Measurements from ENCODE around the gene PALM2AKAP2.
"Not testable (repeated sequence)": the region's sequence is repeated elsewhere in the genome, so short reads cannot be mapped to it uniquely, and the experiment has no call there.

The PALM2AKAP2 gene

DNA sequence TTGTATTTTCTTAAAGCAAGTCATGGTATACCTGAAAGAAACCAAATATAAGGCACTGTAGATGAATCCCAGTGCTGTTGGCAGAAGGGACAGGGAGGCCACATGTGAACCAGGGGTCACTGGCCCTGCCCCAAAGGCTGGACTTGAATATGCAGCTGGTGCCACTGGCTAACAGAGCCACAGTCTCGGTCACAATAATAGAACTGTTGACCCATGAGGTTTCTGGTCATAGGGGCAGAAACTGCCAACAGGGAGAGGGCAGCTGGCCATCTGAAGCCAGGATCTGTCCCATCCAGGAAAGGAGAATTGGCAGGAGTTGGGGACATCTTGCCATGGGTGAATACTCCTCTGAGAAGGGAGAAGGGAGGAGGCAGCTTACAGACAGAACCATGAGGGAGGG, 31.9 kb downstream of the PALM2AKAP2 start:
- DNase-seq, result no peak

DNA sequence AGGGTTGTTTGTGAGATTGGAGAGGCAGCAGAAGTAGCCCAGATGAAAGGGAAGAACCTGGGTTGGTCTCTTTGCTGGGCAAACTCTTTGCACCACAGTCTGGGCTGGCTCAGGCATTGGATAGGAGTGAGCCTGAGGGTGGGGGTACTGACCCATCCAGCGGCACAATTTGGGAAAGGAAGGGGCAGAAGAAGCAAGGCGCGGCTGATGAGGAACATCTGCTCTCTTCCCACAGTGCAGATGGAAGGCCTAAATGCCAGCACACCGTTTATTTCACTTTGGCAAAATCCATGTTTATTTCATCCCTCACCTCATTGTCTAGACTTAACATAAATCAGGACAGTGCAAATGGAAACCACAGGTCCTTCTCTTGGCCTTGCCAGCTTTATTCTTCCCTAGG, 32.3 kb downstream of the PALM2AKAP2 start:
- DNase-seq, result no peak

DNA sequence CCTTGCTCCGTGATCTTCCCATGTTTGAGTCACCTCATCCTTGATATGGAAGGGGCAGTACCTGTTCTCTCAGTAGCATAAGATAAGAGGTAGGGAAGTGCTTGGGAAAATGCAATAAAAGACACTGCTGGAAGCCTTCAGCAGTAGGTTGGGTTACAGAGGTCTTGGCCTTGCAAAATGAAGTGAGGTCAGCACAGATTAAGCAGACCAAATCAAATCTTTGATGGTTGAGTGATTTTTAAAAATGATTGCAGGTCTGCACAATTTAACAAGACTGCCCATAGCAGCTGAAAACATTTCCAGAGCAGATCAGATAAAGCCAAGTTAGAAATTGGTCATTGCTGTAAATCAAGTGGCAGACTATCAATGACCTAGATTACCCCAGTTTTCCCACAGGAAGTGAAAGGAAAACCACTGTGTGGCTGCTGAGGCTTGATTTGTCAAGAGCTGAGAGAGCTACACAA, 32.9 kb downstream of the PALM2AKAP2 start:
- DNase-seq, result no peak

DNA sequence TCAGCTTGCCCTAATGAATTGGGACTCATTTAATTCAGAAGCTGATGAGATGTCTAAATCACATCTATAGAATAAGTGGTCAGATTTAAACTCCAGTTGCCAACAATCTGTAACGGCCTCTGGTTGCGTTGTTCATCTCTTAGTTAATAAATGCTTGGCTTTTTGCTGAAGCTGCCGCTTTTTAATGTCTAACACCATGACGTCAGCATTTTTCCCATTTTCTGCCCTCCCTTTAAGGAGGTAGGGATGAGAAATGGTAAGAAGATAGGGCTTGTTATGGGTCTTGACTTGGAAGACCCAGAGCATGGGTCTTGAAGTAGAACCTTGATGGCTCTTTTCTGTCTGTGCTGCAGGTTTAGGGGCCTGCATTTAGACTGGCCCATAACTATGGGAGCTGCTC, 33.3 kb downstream of the PALM2AKAP2 start:
- no peak for DNase-seq

DNA sequence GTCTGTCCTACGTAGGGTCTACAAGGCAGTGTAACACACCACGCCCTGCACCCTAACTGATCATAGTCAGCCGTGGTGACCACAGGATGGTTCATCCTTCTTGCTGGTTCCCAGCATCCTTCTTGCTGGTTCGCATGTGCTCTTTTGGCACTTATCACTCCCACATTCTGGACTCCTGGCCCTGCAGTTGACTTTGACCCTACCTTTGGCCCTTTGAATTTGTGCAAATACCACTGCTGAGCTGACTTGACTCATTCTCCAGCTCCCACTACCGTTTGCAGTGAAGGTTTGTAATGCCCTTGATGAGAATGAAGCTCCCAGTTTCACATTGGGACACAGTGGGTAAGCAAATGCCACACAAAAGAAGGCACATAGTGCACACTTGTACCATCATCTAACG, 33.8 kb downstream of the PALM2AKAP2 start:
- DNase-seq, result no peak

DNA sequence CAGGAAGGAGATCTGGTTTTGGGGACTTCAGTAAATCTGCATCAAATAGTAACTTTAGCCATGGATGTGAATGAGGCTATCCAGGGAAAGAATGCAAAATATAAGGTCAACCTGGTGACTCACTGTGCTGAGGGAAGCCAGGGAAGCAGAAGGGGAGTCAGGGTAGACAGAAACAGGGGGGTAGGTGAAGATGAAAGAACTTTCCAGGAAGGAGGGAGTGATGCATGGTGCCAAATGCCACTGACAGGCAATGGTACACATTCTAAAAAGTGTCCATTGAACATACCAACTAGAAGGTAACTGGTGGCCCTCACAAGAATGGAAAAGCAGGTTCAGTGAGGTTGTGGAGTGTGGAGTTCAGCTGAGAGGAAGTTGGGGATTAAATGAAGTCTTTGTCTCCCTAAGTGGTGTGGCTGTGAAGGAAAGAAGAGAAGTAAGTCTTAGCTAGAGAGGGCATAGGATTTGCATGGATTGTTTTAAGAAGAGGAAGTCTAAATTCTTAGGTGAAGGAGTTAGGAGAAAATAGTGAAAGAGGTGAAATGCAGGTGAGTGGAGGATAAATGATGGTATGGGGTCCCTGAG, 35.5 kb downstream of the PALM2AKAP2 start:
- DNase-seq, result no peak

DNA sequence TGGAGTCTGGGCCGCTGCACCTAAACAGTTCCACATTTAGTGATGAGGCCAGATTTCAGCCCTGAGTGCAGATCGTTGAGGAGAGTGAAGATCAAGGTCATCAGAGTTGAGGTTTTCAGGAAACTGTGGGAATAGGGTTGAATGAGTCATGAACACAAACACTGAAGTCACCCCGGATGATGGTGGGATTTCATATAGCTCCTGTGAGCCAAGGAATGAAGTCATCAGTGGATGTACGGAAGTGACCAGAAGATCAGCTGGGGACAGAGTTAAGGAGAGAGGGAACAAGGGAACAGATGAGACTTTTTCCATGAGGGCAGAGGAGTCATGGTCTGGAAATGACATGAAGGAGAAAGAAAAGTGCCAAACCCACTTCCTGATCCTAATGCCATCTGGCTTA, 36.5 kb downstream of the PALM2AKAP2 start:
- DNase-seq, result no peak

DNA sequence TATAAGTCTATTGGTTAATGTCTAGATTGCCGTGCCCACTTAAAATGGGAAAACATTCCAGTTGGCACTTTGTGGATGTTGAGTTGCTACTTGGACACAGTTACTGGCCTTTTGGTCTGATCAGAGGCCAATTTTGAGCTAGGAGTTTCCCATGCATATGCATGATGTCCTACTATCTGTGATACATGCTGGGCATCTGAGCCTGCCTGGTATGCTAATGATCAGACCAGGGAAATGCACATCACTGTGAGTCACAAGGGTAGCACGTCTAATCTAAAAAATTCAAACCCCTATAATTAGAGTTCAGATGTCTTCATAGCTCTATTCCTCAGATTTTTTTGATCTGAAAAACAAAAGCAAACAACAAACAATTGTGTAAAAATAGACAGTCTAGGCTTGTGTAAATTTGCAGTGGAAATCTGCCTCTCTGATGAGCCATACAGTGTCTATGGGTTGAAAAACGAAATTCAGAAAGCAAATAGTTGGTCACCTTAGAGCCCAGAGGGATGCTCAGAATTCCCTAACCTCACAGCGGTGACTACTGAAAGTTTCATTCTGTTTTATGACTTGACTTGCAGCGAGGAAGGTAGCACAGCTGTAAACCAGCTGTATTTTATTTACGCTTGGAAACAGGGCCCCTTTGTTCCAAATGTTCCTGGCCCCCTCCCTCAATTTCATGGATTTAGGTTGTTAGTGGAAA, 37.3 kb downstream of the PALM2AKAP2 start:
- no peak for DNase-seq

DNA sequence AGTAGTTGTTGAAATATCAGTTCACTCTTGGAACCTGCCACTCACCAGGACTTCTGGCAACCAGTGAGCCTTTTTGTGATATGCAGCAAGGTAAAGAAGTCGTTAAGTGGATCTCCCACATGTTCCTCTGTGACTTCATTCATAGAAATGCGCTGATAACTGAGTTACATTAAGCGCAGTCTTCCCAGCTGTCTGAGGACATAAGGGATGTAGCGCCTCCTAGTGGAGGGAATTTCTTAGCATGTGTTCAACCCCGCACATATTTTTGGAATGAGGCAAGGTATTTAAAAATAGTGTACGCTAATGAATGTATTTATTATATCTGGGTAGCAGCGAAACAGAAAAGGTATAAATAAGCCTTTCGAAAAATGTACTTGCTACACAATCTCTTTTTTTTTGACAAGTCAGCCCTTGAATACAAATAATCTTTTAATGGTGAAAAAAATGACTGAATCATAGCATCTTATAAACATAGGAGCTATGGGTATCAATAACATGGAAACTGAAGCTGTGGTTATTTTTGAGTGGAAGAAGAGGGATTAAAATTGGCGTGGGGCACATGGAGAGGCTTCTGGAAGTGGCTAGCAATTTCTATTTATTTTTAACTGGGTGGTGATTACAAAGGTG, 38.0 kb downstream of the PALM2AKAP2 start:
- DNase-seq, result peak in 1 of 6 experiments; percentile 1

DNA sequence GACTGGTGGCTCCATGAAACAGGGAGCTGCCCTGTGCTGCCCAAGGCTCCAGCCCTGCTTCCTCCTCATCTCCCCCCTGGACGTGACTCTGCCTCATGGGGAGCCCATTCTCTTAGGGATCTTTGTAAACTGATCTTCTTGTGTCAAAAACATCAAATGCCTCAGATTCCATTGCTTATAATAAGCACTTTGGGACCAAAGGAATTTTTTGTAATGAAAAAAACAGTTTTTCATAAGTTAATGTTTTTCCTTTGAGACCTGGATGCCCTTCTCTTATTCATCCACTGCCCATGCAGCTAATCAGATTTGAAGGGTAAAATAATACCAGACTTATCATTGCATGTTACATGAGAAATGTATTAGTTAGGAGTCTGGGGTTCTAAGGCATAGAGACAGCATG, 41.7 kb downstream of the PALM2AKAP2 start:
- no peak for DNase-seq

DNA sequence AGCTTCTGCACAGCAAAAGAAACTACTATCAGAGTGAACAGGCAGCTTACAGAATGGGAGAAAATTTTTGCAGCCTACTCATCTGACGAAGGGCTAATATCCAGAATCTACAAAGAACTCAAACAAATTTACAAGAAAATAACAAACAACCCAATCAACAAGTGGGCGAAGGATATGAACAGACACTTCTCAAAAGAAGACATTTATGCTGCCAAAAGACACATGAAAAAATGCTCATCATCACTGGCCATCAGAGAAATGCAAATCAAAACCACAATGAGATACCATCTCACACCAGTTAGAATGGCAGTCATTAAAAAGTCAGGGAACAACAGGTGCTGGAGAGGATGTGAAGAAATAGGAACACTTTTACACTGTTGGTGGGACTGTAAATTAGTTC, 45.4 kb downstream of the PALM2AKAP2 start:
- DNase-seq, result not testable (repeated sequence)

DNA sequence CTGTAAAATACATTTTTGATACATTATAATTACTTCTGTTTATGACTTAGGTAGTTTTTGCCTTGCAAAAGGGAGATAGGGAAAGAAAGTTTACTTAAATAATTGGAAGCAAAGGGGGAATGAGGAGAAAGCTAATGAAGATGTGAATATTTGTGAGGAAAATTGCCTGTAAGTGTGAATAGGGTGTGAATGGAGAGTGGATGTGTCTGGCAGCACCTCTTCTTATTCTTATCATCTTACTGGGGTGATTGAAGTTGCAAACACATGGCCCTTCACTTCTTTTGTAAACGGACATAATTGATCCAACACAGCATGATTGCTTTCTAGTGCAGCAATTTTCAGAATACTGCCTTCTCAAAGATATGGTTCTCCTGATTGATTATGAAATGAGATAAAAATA, 46.6 kb downstream of the PALM2AKAP2 start:
- DNase-seq, result no peak

DNA sequence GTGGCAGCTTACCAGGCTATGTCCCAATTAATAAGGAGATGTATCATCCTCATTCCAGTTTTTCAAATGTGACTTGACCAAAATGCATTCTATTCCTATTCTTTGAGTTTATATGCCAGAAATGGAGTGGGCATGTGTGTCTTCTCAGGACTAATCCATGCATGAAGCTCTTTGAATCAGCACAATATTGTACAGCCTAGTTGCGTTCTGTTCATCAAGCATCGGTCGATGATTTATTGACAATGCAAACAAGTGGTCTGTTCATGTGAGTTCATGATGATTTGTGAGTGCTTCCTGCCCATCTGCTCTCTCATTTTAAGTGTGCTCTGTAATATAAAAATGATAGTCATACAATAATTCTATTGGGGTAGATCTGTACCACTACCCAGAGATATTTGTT, 48.3 kb downstream of the PALM2AKAP2 start:
- no peak for DNase-seq

Data from stimulated activated naive CD4-positive, alpha-beta T cell (primary cell).